ENCODE data around the gene LIMS2.

LIMS2 gene

GRCh38 chr2:127663566-127664064, 11.7 kb downstream of the LIMS2 start:
- Histone ChIP-seq H3K36me3 (ENCODE audit: control insufficient read depth in 2 of 2, insufficient read depth in 1 of 2, low read length in 2 of 2) (no peaks in the 10 kb centered on the region), H3K27ac (ENCODE audit: extremely low read depth, low read depth, low read length) (no peak overlapping the region), H3K4me1 (ENCODE audit: control insufficient read depth, insufficient read depth, low read length) (no peaks in the 10 kb centered on the region), H3K4me3 (ENCODE audit: low read depth, low read length) (no peak overlapping the region), H3K9me3 (ENCODE audit: control insufficient read depth, insufficient read depth, low read depth, low read length) (no peaks in the 10 kb centered on the region)
- POLR2A ChIA-PET = no interaction called here
- CTCF ChIA-PET = interaction anchor here (2.3 kb wide), 1 partner anchor 72 kb away, joined by 8 read pairs; no protein-coding TSS in a partner anchor
- TF ChIP-seq ZNF37A (tag by site-specific recombination; IDR thresholded peaks at IDR 0.05) (no peak), ZNF513 (tag by site-specific recombination; IDR thresholded peaks at IDR 0.05) (no peak), ZNF561 (tag by site-specific recombination; IDR thresholded peaks at IDR 0.05; ENCODE audit: borderline replicate concordance) (no peak), ZNF837 (tag by site-specific recombination; IDR thresholded peaks at IDR 0.05) (no peak), INSM2 (tag by site-specific recombination; IDR thresholded peaks at IDR 0.05) (no peak), ZNF449 (tag by site-specific recombination; IDR thresholded peaks at IDR 0.05) (no peak), ZNF768 (tag by site-specific recombination; IDR thresholded peaks at IDR 0.05) (no peak), PBX3 (CRISPR knock-in tag; IDR thresholded peaks at IDR 0.05) (no peak), ZNF433 (tag by site-specific recombination; IDR thresholded peaks at IDR 0.05; ENCODE audit: low read depth) (no peak), KLF9 (tag by site-specific recombination; IDR thresholded peaks at IDR 0.05; ENCODE audit: low read depth) (no peak), ZNF623 (tag by site-specific recombination; IDR thresholded peaks at IDR 0.05) (no peak), ZSCAN4 (tag by site-specific recombination; IDR thresholded peaks at IDR 0.05) (no peak), ZNF701 (tag by site-specific recombination; IDR thresholded peaks at IDR 0.05) (no peak), MZF1 (tag by site-specific recombination; IDR thresholded peaks at IDR 0.05; ENCODE audit: borderline replicate concordance) (no peak), ZNF211 (tag by site-specific recombination; IDR thresholded peaks at IDR 0.05; ENCODE audit: low read depth) (no peak), ZNF18 (tag by site-specific recombination; IDR thresholded peaks at IDR 0.05) (no peak), ZFHX2 (tag by site-specific recombination; conservative IDR thresholded peaks at IDR 0.05) (no peak), WT1 (tag by site-specific recombination; IDR thresholded peaks at IDR 0.05) (no peak)

Measured in HEK293 (cell line).